ENCODE results near the gene AMIGO2.
"Not testable (repeated sequence)": the region's sequence is repeated elsewhere in the genome, so short reads cannot be mapped to it uniquely, and the experiment has no call there.

The AMIGO2 gene

DNA sequence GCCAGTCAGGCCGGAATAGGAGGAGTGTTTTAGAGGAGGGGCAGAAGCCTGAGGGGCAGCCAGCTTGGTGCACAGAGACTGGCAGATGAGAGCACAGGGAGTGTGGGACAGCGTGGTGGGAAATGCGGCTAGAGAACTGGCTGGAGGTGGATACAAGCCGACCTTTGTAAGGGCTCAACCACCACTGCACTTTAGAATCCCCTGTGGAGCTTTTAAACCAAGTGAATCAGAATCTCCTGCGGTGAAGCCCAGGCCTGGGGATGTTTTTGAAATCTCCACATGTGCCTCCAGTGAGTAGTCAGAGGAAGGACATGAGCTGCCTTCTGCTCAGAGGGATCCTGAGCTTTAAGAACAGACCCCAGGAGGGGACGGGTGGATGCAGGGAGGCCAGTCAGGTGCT is 11.2 kb downstream of the AMIGO2 start:
- Histone ChIP-seq H3K4me1 (no peaks in the 10 kb centered on the region), H3K27me3 (no peaks in the 10 kb centered on the region), H3K36me3 (no peaks in the 10 kb centered on the region), H3K4me3 (no peak overlapping the region), H4K20me1 (no peaks in the 10 kb centered on the region), H3K9me3 (replicated peaks in 1 of 11) (no peaks in the 10 kb centered on the region), H3K27ac (no peak overlapping the region), H3K9ac (no peak overlapping the region), H3K4me2 (no peak overlapping the region)
- no peak for TF ChIP-seq Cebpa-rat (IDR thresholded peaks at IDR 0.05)

DNA sequence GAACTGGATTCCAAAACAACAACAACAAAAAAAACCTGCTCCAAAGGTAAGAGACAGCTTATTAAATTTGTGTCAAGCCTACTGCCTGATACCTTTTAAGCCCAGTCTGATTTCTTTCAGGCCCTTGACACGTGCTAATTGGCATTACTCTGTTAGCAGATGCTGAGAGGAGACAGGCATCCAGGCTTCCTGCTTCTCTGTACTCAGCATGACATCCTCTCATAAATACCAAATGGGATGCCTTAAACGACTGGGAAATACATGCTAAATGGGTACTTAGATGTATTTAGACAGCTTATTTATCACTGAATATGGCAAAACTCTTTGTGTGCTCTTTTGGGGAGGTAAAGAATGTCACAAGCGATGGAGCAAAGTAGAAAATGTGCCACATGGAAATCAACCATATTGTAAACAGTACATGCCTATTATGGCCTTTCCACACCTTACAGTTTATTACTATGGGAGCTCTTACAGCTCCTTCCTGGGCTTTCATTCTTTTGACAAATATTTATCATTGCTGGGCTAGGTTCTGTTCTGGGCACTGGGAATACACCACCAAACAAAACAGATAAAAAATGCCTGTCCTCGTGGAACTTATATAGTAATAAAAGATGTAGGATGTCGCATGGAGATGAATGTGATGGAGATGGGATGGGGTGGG is 11.9 kb downstream of the AMIGO2 start:
- Histone ChIP-seq H3K27me3 (no peaks in the 10 kb centered on the region), H4K20me1 (no peaks in the 10 kb centered on the region), H3K4me2 (no peak overlapping the region), H3K4me1 (no peaks in the 10 kb centered on the region), H3K27ac (no peak overlapping the region), H3K36me3 (no peaks in the 10 kb centered on the region), H3K4me3 (no peak overlapping the region), H3K9me3 (replicated peaks in 1 of 11) (no peaks in the 10 kb centered on the region), H3K9ac (no peak overlapping the region)
- TF ChIP-seq Cebpa-rat (IDR thresholded peaks at IDR 0.05): no peak

DNA sequence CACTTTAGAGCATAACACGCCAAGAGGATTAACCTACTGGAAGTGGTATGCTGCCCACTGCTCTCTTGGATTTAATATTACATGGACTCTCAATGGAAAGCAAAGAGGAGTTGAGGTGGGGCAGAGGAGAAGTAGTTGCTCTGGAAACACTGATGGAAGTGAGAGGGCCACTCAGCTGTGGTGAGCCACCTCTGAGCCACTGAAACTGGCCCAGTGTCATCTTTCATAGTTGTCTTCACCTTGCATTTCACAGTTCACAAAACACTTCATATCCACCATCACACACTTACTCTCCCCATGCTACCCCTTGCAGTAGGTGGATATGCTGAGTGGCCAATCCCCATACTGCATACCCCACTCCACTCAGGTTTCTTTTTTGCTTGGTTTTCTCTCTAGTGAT is 12.6 kb downstream of the AMIGO2 start:
- Histone ChIP-seq H3K27ac (no peak overlapping the region), H3K36me3 (no peaks in the 10 kb centered on the region), H3K9me3 (replicated peaks in 1 of 11) (no peaks in the 10 kb centered on the region), H3K4me1 (no peaks in the 10 kb centered on the region), H3K4me2 (no peak overlapping the region), H4K20me1 (no peaks in the 10 kb centered on the region), H3K9ac (no peak overlapping the region), H3K4me3 (no peak overlapping the region), H3K27me3 (no peaks in the 10 kb centered on the region)
- TF ChIP-seq Cebpa-rat (IDR thresholded peaks at IDR 0.05): no peak

GRCh38 chr12:47066278-47067025 is 13.3 kb downstream of the AMIGO2 start:
- no peaks in the 10 kb centered on the region for H4K20me1 ChIP-seq
- no peaks in the 10 kb centered on the region for H3K9me3 ChIP-seq (replicated peaks in 1 of 11)
- H3K4me2 ChIP-seq: no peak overlapping the region
- no peaks in the 10 kb centered on the region for H3K36me3 ChIP-seq
- TF ChIP-seq Cebpa-rat (IDR thresholded peaks at IDR 0.05): no peak
- H3K4me3 ChIP-seq: no peak overlapping the region
- no peak overlapping the region for H3K27ac ChIP-seq
- no peak overlapping the region for H3K9ac ChIP-seq
- H3K27me3 ChIP-seq: no peaks in the 10 kb centered on the region
- H3K4me1 ChIP-seq: no peaks in the 10 kb centered on the region

DNA sequence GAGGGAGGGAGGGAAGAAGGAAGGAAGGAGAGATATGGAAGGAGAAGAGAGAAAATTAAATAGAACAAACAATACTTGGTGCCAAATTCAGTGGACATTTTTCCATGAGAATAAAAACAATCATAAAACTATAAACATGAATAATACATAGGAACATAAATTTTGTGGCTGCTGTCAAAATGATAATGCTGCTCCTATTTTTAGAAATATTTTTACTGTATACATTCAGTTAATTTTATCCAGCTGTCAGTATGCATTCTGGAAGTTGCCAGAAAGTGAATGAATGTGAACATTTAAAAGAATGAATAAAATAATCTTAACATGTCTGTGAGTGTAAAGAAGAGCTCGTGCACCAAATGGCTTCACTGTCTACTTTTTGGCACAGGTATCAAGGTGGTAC is 14.2 kb downstream of the AMIGO2 start:
- no peak overlapping the region for H3K4me3 ChIP-seq
- H3K36me3 ChIP-seq: no peaks in the 10 kb centered on the region
- no peaks in the 10 kb centered on the region for H3K9me3 ChIP-seq (replicated peaks in 1 of 11)
- no peak overlapping the region for H3K9ac ChIP-seq
- H3K27ac ChIP-seq: no peak overlapping the region
- no peak for TF ChIP-seq Cebpa-rat (IDR thresholded peaks at IDR 0.05)
- no peak overlapping the region for H3K4me2 ChIP-seq
- H3K27me3 ChIP-seq: no peaks in the 10 kb centered on the region
- no peaks in the 10 kb centered on the region for H3K4me1 ChIP-seq
- no peaks in the 10 kb centered on the region for H4K20me1 ChIP-seq

GRCh38 chr12:47058640-47059039 is 21.1 kb downstream of the AMIGO2 start:
- H4K20me1 ChIP-seq, H3K9ac ChIP-seq, H3K4me3 ChIP-seq, H3K36me3 ChIP-seq, H3K4me2 ChIP-seq, H3K27ac ChIP-seq, H3K27me3 ChIP-seq: not testable (repeated sequence)
- Histone ChIP-seq H3K4me1 (peaks cover 0 to 10% (median 0%) of the 10 kb centered on the region in 10 experiments; a peak in 1 of 20 replicates), H3K9me3 (replicated peaks in 1 of 11) (peaks cover 7 to 20% (median 12%) of the 10 kb centered on the region in 11 experiments; a peak in 20 of 22 replicates)

DNA sequence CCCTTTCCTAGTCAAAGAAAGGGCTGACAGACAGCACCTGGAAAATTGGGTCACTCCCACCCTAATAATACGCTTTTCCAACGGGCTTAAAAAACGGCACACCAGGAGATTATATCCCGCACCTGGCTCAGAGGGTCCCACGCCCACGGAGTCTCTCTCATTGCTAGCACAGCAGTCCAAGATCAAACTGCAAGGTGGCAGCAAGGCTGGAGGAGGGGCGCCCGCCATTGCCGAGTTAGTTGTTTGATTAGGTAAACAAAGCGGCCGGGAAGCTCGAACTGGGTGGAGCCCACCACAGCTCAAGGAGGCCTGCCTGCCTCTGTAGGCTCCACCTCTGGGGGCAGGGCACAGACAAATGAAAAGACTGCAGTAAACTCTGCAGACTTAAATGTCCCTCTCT is 22.8 kb downstream of the AMIGO2 start:
- H3K9me3 ChIP-seq (replicated peaks in 1 of 11): peaks cover 14 to 26% (median 21%) of the 10 kb centered on the region in 11 experiments
- not testable (repeated sequence) for H3K9ac ChIP-seq, H3K4me3 ChIP-seq, H3K4me2 ChIP-seq, H4K20me1 ChIP-seq, H3K36me3 ChIP-seq, H3K27ac ChIP-seq, H3K27me3 ChIP-seq
- peaks cover 0 to 10% (median 0%) of the 10 kb centered on the region in 10 experiments; a peak in 1 of 20 replicates for H3K4me1 ChIP-seq

- H3K9me3 ChIP-seq (replicated peaks in 1 of 11): peaks cover 24 to 37% (median 32%) of the 10 kb centered on the region in 11 experiments
- not testable (repeated sequence) for H3K9ac ChIP-seq, H3K27me3 ChIP-seq, H3K27ac ChIP-seq, H4K20me1 ChIP-seq, H3K4me3 ChIP-seq, H3K4me2 ChIP-seq, H3K36me3 ChIP-seq
- H3K4me1 ChIP-seq: peaks cover 0 to 10% (median 0%) of the 10 kb centered on the region in 10 experiments; a peak in 1 of 20 replicates
Observed at GRCh38 chr12:47055856-47056255, 23.9 kb downstream of the AMIGO2 start.

DNA sequence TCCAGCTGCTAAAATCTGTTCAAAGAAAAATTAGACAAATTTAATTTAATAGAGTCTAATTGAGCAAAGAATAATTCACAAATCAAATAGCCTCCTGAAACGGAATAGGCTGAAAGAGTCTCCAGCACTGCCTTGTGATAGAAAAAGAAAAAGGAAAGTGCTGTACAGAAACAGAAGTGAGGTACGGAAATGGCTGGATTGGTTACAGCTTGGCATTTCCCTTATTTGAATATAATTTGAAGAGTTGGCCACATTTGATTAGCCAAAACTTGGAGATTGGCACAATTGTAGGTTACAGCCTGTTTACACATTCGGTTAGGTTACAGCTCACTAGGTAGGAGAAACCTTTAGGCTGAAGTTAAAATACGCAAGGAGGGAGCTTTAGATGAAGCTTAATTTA is 25.1 kb downstream of the AMIGO2 start:
- Histone ChIP-seq H3K27me3 (no peaks in the 10 kb centered on the region), H3K4me2 (no peak overlapping the region; a peak in 1 of 22 replicates), H3K4me1 (peaks cover 0 to 10% (median 0%) of the 10 kb centered on the region in 10 experiments; a peak in 1 of 20 replicates), H3K27ac (no peak overlapping the region), H3K36me3 (peaks cover 0 to 8% (median 0%) of the 10 kb centered on the region in 11 experiments; a peak in 2 of 22 replicates), H3K9ac (no peak overlapping the region), H4K20me1 (no peaks in the 10 kb centered on the region), H3K4me3 (no peak overlapping the region), H3K9me3 (replicated peaks in 1 of 11) (peaks cover 34 to 46% (median 43%) of the 10 kb centered on the region in 11 experiments)
- no peak for TF ChIP-seq Cebpa-rat (IDR thresholded peaks at IDR 0.05)

- H3K36me3 ChIP-seq: peaks cover 0 to 8% (median 0%) of the 10 kb centered on the region in 11 experiments; a peak in 2 of 22 replicates
- H3K27ac ChIP-seq: no peak overlapping the region
- peaks cover 35 to 46% (median 44%) of the 10 kb centered on the region in 11 experiments for H3K9me3 ChIP-seq (replicated peaks in 1 of 11)
- H3K4me2 ChIP-seq: peak overlapping the region in 1 of 11 experiments; percentile 7; a peak in 1 of 22 replicates
- peaks cover 0 to 10% (median 0%) of the 10 kb centered on the region in 10 experiments; a peak in 1 of 20 replicates for H3K4me1 ChIP-seq
- H4K20me1 ChIP-seq: no peaks in the 10 kb centered on the region
- TF ChIP-seq Cebpa-rat (IDR thresholded peaks at IDR 0.05): no peak
- no peak overlapping the region for H3K4me3 ChIP-seq
- H3K9ac ChIP-seq: no peak overlapping the region
- H3K27me3 ChIP-seq: no peaks in the 10 kb centered on the region
Observed at GRCh38 chr12:47053961-47054360, 25.8 kb downstream of the AMIGO2 start.

Data from BLaER1 treated with 17β-estradiol and CSF1 and Interleukin-3, amounts not matched to agents 10 nM and 100 nM (cell line).